K562 (cell line): ENCODE results near the gene YIF1A. TPM values are rescaled to one million over a fixed set of nuclear protein-coding genes. Genes with fewer than 3 reads are reported as not detected.

ENCODE experiments used
- ASH1L ChIP-seq: fragments of 450-650 bp; IDR thresholded peaks from 2 replicates; pipeline ENCODE4 v1.6.1; 2018; ENCODE audit warnings: borderline replicate concordance, mild to moderate bottlenecking, low read depth; ENCODE audit not compliant: partially characterized antibody
- ATF4 ChIP-seq: fragments of 450-650 bp; formaldehyde crosslinking; IDR thresholded peaks from 2 replicates; pipeline ENCODE4 v1.4.0; 2022; ENCODE audit warnings: mild to moderate bottlenecking, moderate library complexity
- BRF2 ChIP-seq: IDR thresholded peaks from 3 replicates; pipeline ENCODE4 v1.6.1; 2011; ENCODE audit warnings: borderline replicate concordance, mild to moderate bottlenecking; ENCODE audit not compliant: insufficient read length, insufficient read depth
- CREM ChIP-seq: IDR thresholded peaks from 2 replicates; pipeline ENCODE4 v1.6.1; 2014; ENCODE audit warnings: antibody characterized with exemption, low read depth
- FUS ChIP-seq: fragments of 200-400 bp; formaldehyde crosslinking; optimal IDR thresholded peaks from 2 replicates; pipeline ENCODE3; 2017; ENCODE audit warnings: low read depth, low read length
- HMGXB4 ChIP-seq: sonication (generic); formaldehyde crosslinking; IDR thresholded peaks from 2 replicates; pipeline ENCODE4 v1.8.1; 2023; ENCODE audit warnings: mild to moderate bottlenecking, missing genetic modification reagents
- MTA3 ChIP-seq: fragments of 450-650 bp; formaldehyde crosslinking; IDR thresholded peaks from 2 replicates; pipeline ENCODE4 v1.6.1; 2017; ENCODE audit warnings: mild to moderate bottlenecking, borderline replicate concordance
- PHF20 ChIP-seq: fragments of 450-650 bp; IDR thresholded peaks from 2 replicates; pipeline ENCODE4 v1.6.1; 2018; ENCODE audit not compliant: partially characterized antibody
- SIN3B ChIP-seq: fragments of 450-650 bp; IDR thresholded peaks from 2 replicates; pipeline ENCODE4 v1.6.1; 2017; ENCODE audit warnings: low read depth, mild to moderate bottlenecking, moderate library complexity
- SOX6 ChIP-seq: fragments of 450-650 bp; IDR thresholded peaks from 2 replicates; pipeline ENCODE4 v1.6.1; 2014; ENCODE audit warnings: mild to moderate bottlenecking
- SP2 ChIP-seq: IDR thresholded peaks from 2 replicates; pipeline ENCODE4 v1.6.1; 2011; ENCODE audit warnings: mild to moderate bottlenecking, low read depth, low read length, moderate library complexity; ENCODE audit not compliant: poor library complexity, severe bottlenecking; ENCODE audit errors: extremely low read depth
- VEZF1 ChIP-seq: fragments of 200-800 bp; sonication (Bioruptor generic); IDR thresholded peaks from 2 replicates; pipeline ENCODE4 v1.6.1; 2017; ENCODE audit warnings: missing genetic modification characterization, missing compliant biosample characterization
- ZBTB12 ChIP-seq: fragments of 250-450 bp; sonication (Bioruptor Pico); IDR thresholded peaks from 2 replicates; pipeline ENCODE4 v1.4.0; 2020
- ZBTB17 ChIP-seq: fragments of 450-650 bp; formaldehyde crosslinking; IDR thresholded peaks from 2 replicates; pipeline ENCODE4 v1.4.0; 2020; ENCODE audit warnings: mild to moderate bottlenecking
- ZBTB7A ChIP-seq: IDR thresholded peaks from 2 replicates; pipeline ENCODE4 v1.6.1; 2011; ENCODE audit warnings: low read depth, mild to moderate bottlenecking, low read length, moderate library complexity, borderline replicate concordance; ENCODE audit not compliant: control insufficient read depth
- ZC3H4 ChIP-seq: sonication (generic); formaldehyde crosslinking; IDR thresholded peaks from 2 replicates; pipeline ENCODE4 v1.9.0; 2021; ENCODE audit warnings: missing genetic modification reagents, borderline replicate concordance
- ZNF717 ChIP-seq: fragments of 250-450 bp; sonication (Bioruptor Pico); IDR thresholded peaks from 2 replicates; pipeline ENCODE4 v1.5.0; 2021
- ZNF76 ChIP-seq: fragments of 250-450 bp; sonication (Bioruptor Pico); IDR thresholded peaks from 2 replicates; pipeline ENCODE4 v1.4.0; 2020; ENCODE audit warnings: mild to moderate bottlenecking, moderate library complexity, borderline replicate concordance
- polyA plus RNA-seq, 8 experiments: library from polyadenylated mRNA; depleted of rRNA in 4 of 8; stranded (reverse) in 5 of 8; unstranded in 3 of 8; fragments of >200 nt; fragmentation: Nextera tagmentation in 2 of 8; fragmentation: Illumina TruSeq in 1 of 8; extraction: Ambion mirVana in 2 of 8; extraction: Trizol in 1 of 8; gene quantifications; 2 replicates each; pipeline versions ENCODE4 v1.2.1 to v1.2.3, GENCODE V29; 2011 to 2014; ENCODE audit warnings: inconsistent platforms in 1 of 8, missing spikeins in 1 of 8
- total RNA-seq, 7 experiments: library from RNA; depleted of rRNA in 6 of 7; stranded (reverse); fragments of >200 nt in 6 of 7; fragmentation: Illumina TruSeq in 2 of 7; extraction: Trizol in 2 of 7; gene quantifications; 2 replicates each; pipeline versions ENCODE4 v1.2.1 to v1.2.3, GENCODE V29; 2011 to 2021; ENCODE audit warnings: low replicate concordance in 1 of 7

YIF1A gene
- total and polyA plus RNA-seq, 9 of the 15 experiments (the other 6 are each of a cell fraction or from before 2014, with no cell fraction given), result 8.6 to 121 (median 77.2) TPM

GRCh38 chr11:66288671-66289547 lies at the start of gene YIF1A (continued):
- TF ChIP-seq ZBTB17 (peak; percentile 28; the same call in 1 of the 2 replicates), SP2 (peak; percentile 85), SOX6 (peak; percentile 44; the same call in 1 of the 2 replicates), ZBTB7A (peak; percentile 57; the same call in 1 of the 2 replicates), ZC3H4 (CRISPR knock-in tag) (peak; percentile 73; the same call in 1 of the 2 replicates), PHF20 (peak; percentile 69), BRF2 (no peak), MTA3 (peak; percentile 67; the same call in 1 of the 2 replicates), CREM (peak; percentile 94), HMGXB4 (CRISPR knock-in tag) (peak; percentile 74; the same call in 1 of the 2 replicates), ATF4 (CRISPR knock-in tag) (peak; percentile 5; the same call in 1 of the 2 replicates), ZBTB12 (CRISPR knock-in tag) (peak; percentile 68), ASH1L (peak; percentile 96), ZNF76 (CRISPR knock-in tag) (0 out of 2 replicates have a peak, but pooled peaks have one; percentile 37), SIN3B (peak; percentile 81), FUS (no peak), VEZF1 (CRISPR knock-in tag) (peak; percentile 98), ZNF717 (no peak)
